Spinal cord (tissue), 10 donors: ENCODE measurements around the gene TRAPPC4. TPM values are rescaled to one million over a fixed set of nuclear protein-coding genes. Genes with fewer than 3 reads are reported as not detected.

ENCODE experiments used
- DNase-seq, 6 donors: peaks; one replicate each; pipeline versions ENCODE4 v3.0.0 to v3.0.0-alpha.2; 2013 to 2015; ENCODE audit warnings: low spot score in 6 of 6, low read depth in 4 of 6
- H3K27ac ChIP-seq: one replicate; pipeline ENCODE4 v1.5.1; 2013; ENCODE audit warnings: low read depth, low read length, control low read depth
- H3K27me3 ChIP-seq: one replicate; pipeline ENCODE4 v1.6.1; 2013; ENCODE audit warnings: low read length; ENCODE audit not compliant: control insufficient read depth, insufficient read depth
- H3K36me3 ChIP-seq: one replicate; pipeline ENCODE4 v1.6.1; 2013; ENCODE audit warnings: low read length; ENCODE audit not compliant: control insufficient read depth, insufficient read depth
- H3K4me1 ChIP-seq: one replicate; pipeline ENCODE4 v1.6.1; 2013; ENCODE audit warnings: low read length; ENCODE audit not compliant: control insufficient read depth, insufficient read depth
- H3K4me3 ChIP-seq: one replicate; pipeline ENCODE4 v1.5.1; 2013; ENCODE audit warnings: low read depth, low read length, control low read depth
- H3K9me3 ChIP-seq: one replicate; pipeline ENCODE4 v1.6.1; 2013; ENCODE audit warnings: low read length; ENCODE audit not compliant: control insufficient read depth, insufficient read depth
- WGBS: methylation state at CpG from one replicate; pipeline ENCODE4 v1.1.5; 2013; ENCODE audit warnings: missing lambda C conversion rate; ENCODE audit not compliant: insufficient coverage; 5-methylcytosine and 5-hydroxymethylcytosine counted together
- polyA plus RNA-seq, 2 donors: library from polyadenylated mRNA; unstranded; fragments of 120-200 nt; gene quantifications; one replicate each; pipeline ENCODE4 v1.2.1, GENCODE V29; 2013; ENCODE audit not compliant: insufficient read length in 2 of 2
- total RNA-seq, 2 donors: library from RNA; depleted of rRNA in 1 of 2; stranded (reverse); fragments of 120-200 nt in 1 of 2; fragments of >200 nt in 1 of 2; gene quantifications; one replicate each; pipeline versions ENCODE4 v1.2.3 to v1.2.4, GENCODE V29; 2013 to 2014
- donor health status: healthy.

TRAPPC4 gene
- total and polyA plus RNA-seq, 4 donors, result 61.3 to 145 (median 103) TPM

- Histone ChIP-seq H3K4me1 (no peaks in the 10 kb centered on the region), H3K27me3 (no peaks in the 10 kb centered on the region), H3K36me3 (peaks cover 67% of the 10 kb centered on the region), H3K4me3 (no peak overlapping the region), H3K27ac (no peak overlapping the region), H3K9me3 (no peaks in the 10 kb centered on the region)
- 99% methylated on average over 6 of the region's 6 CpGs for WGBS
- DNase-seq, result no peak
These were observed 27.9 kb downstream of the TRAPPC4 start for GRCh38 chr11:119046489-119046888.

- 96% methylated on average over 6 of the region's 6 CpGs for WGBS
- no peaks in the 10 kb centered on the region for H3K9me3 ChIP-seq
- peaks cover 75% of the 10 kb centered on the region for H3K36me3 ChIP-seq
These were observed 28.6 kb downstream of the TRAPPC4 start for GRCh38 chr11:119047205-119047604.

GRCh38 chr11:119048644-119049043 lies 30.1 kb downstream of the TRAPPC4 start:
- no peak for DNase-seq
- Histone ChIP-seq H3K27ac (no peak overlapping the region), H3K36me3 (peaks cover 89% of the 10 kb centered on the region), H3K27me3 (no peaks in the 10 kb centered on the region), H3K4me1 (no peaks in the 10 kb centered on the region), H3K9me3 (no peaks in the 10 kb centered on the region), H3K4me3 (no peak overlapping the region)
- 93% methylated on average over 7 of the region's 9 CpGs for WGBS

More at GRCh38 chr11:119047205-119047604, 28.6 kb downstream of the TRAPPC4 start:
- no peak for DNase-seq
- Histone ChIP-seq H3K4me3 (no peak overlapping the region), H3K4me1 (no peaks in the 10 kb centered on the region), H3K27ac (no peak overlapping the region), H3K27me3 (no peaks in the 10 kb centered on the region)

GRCh38 chr11:119049081-119049480 lies 30.5 kb downstream of the TRAPPC4 start:
- Histone ChIP-seq H3K4me3 (no peak overlapping the region), H3K4me1 (no peaks in the 10 kb centered on the region), H3K27ac (no peak overlapping the region), H3K36me3 (peaks cover 93% of the 10 kb centered on the region), H3K9me3 (no peaks in the 10 kb centered on the region), H3K27me3 (no peaks in the 10 kb centered on the region)
- no peak for DNase-seq
- 96% methylated on average over 7 of the region's 7 CpGs for WGBS

- peaks cover 84% of the 10 kb centered on the region for H3K36me3 ChIP-seq
- peaks cover 14% of the 10 kb centered on the region for H3K4me1 ChIP-seq
- H3K4me3 ChIP-seq, result no peak overlapping the region
- no peak overlapping the region for H3K27ac ChIP-seq
- no peaks in the 10 kb centered on the region for H3K27me3 ChIP-seq
- no peak for DNase-seq
- 87% methylated on average over 9 of the region's 17 CpGs for WGBS
- no peaks in the 10 kb centered on the region for H3K9me3 ChIP-seq
These were observed 33.0 kb downstream of the TRAPPC4 start for GRCh38 chr11:119051440-119052162.

GRCh38 chr11:119052163-119052814 lies 33.7 kb downstream of the TRAPPC4 start:
- Histone ChIP-seq H3K9me3 (no peaks in the 10 kb centered on the region), H3K4me1 (peaks cover 14% of the 10 kb centered on the region), H3K27me3 (no peaks in the 10 kb centered on the region), H3K36me3 (peaks cover 77% of the 10 kb centered on the region), H3K4me3 (no peak overlapping the region), H3K27ac (no peak overlapping the region)
- 92% methylated on average over 20 of the region's 23 CpGs for WGBS
- DNase-seq, result no peak

- Histone ChIP-seq H3K36me3 (peaks cover 56% of the 10 kb centered on the region), H3K4me1 (peaks cover 21% of the 10 kb centered on the region), H3K4me3 (no peak overlapping the region), H3K27ac (no peak overlapping the region), H3K9me3 (no peaks in the 10 kb centered on the region), H3K27me3 (no peaks in the 10 kb centered on the region)
- WGBS, result 99% methylated on average over 8 of the region's 10 CpGs
- no peak for DNase-seq
These were observed 35.9 kb downstream of the TRAPPC4 start for GRCh38 chr11:119054418-119054817.

- peak overlapping the region; percentile 73 for H3K4me3 ChIP-seq
- no peaks in the 10 kb centered on the region for H3K9me3 ChIP-seq
- no peaks in the 10 kb centered on the region for H3K27me3 ChIP-seq
- peak overlapping the region; percentile 4 for H3K27ac ChIP-seq
- H3K4me1 ChIP-seq, result peaks cover 21% of the 10 kb centered on the region
- WGBS, result 20% methylated on average over 4 of the region's 6 CpGs
- H3K36me3 ChIP-seq, result peaks cover 45% of the 10 kb centered on the region
- peak in 2 of 6 donors; percentile 9 to 15 for DNase-seq
These were observed 37.3 kb downstream of the TRAPPC4 start for GRCh38 chr11:119055901-119056300.

GRCh38 chr11:119056421-119056999 lies 37.9 kb downstream of the TRAPPC4 start:
- DNase-seq, result peak in 1 of 6 donors; percentile 15
- WGBS, result under 1% methylated on average over 42 of the region's 48 CpGs
- Histone ChIP-seq H3K27me3 (no peaks in the 10 kb centered on the region), H3K9me3 (no peaks in the 10 kb centered on the region), H3K27ac (peak overlapping the region; percentile 73), H3K4me1 (peaks cover 21% of the 10 kb centered on the region), H3K36me3 (peaks cover 43% of the 10 kb centered on the region), H3K4me3 (peak overlapping the region; percentile 73)
